ENCODE data around the gene TBL1X. TPM values are rescaled to one million over a fixed set of nuclear protein-coding genes. Genes with fewer than 3 reads are reported as not detected.

The TBL1X gene
- total RNA-seq, 2 experiments from 2014 or later, result 20.0 to 23.0 TPM

DNA sequence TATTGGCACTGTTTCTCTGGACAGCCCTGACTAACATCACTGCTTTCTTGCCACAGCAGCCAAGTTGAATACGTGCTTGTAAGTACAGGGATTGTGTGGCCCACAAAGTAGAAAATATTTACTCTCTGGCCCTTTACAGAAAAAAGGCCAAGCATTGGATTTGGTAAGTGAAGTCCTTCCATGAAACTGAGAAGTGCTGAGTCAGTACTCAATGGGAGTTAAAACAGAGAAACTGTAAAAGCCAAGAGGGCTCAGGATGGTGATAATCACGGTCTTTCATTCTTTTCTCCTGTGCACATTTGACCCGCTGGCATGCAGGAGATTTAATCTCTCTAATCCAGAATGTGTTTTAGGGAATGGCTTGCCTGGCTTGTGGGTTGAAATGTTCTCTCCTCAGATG is 46.1 kb downstream of the TBL1X start:
- H3K27ac Mint-ChIP-seq, result no peak overlapping the region
- H3K36me3 Mint-ChIP-seq (ENCODE audit: low read depth), result peaks cover 40% of the 10 kb centered on the region
- H3K4me1 Mint-ChIP-seq (ENCODE audit: low read depth), result peaks cover 18% of the 10 kb centered on the region
- no peaks in the 10 kb centered on the region for H3K9me3 Mint-ChIP-seq (ENCODE audit: insufficient read depth)
- DNase-seq (no peak), ATAC-seq (no peak)
- ChIA-PET CTCF (no interaction called here), POLR2A (no interaction called here)
- H3K4me3 Mint-ChIP-seq, result no peak overlapping the region
- no peaks in the 10 kb centered on the region for H3K27me3 Mint-ChIP-seq (ENCODE audit: low read depth)

DNA sequence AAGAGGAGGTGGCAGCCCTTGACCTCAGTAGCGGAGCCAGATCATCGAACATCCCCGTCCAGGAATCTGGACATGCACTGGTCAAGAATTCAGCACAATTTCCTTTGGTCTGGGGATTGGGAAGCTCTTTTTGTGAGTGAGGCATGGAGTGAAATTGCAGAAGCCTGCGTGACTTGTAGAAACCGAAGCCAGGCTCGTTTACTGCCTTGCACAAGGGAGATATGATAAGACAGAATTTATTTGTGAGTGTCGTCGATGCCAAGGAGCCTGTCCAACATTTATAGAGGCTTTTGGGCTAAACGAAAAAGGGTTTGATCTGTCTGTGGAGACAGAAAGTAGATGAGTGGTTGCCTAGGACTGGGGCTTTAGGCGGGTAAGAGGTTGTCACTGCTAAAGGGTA is 50.6 kb downstream of the TBL1X start:
- peaks cover 37% of the 10 kb centered on the region for H3K4me1 Mint-ChIP-seq (ENCODE audit: low read depth)
- no peaks in the 10 kb centered on the region for H3K9me3 Mint-ChIP-seq (ENCODE audit: insufficient read depth)
- peak overlapping the region; percentile 25 for H3K4me3 Mint-ChIP-seq
- peaks cover 31% of the 10 kb centered on the region for H3K36me3 Mint-ChIP-seq (ENCODE audit: low read depth)
- H3K27ac Mint-ChIP-seq, result peak overlapping the region; percentile 91
- POLR2A ChIA-PET, result no interaction called here
- H3K27me3 Mint-ChIP-seq (ENCODE audit: low read depth), result no peaks in the 10 kb centered on the region
- CTCF ChIA-PET, result no interaction called here
- DNase-seq, result no peak
- ATAC-seq, result no peak

DNA sequence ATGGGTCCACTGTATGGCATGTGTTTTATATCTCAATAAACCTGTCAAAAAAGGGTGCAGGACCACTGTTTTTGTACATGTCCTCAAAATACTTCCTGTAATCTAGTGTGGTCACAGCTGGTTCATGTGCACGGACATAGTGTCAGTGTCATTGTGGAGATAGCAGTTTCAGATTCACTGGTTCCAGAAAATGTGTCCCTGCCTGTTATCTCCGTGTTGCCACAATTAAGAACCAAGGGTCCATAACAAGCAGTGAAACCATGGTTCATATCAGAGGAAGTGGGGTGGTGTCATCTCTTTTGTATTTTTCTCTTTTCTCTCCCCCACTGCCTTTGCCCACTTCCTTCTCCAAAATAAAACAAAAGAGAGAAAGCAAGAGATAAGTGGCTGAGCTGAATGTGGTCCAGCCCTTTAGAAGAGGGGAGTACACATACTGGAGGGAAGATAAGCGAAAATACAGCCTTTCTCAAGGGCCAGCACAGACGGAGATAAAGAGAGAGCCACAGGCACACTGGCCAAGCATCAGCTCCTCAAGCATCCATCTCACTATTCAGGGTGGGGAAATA is 51.2 kb downstream of the TBL1X start:
- CTCF ChIA-PET, result no interaction called here
- peaks cover 37% of the 10 kb centered on the region for H3K4me1 Mint-ChIP-seq (ENCODE audit: low read depth)

DNA sequence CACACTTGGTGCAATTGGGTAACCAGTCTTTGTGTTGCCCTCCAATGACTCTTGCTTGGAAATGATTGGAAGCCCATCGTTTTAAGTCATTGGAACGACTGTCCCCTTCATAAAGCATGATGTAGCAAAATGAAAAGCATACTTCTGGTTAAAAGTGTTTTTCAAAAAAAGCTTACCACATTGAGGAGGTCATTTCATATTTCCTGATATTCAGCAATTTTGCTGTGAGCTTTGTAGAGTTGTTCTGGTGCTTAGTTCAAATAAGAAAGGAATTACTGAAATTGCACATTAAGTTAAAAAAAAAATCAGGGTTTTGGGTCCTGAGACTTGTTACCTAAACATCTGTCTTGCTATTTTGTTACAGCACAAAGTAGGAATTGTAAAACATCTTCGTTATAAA is 51.8 kb downstream of the TBL1X start:
- no peaks in the 10 kb centered on the region for H3K27me3 Mint-ChIP-seq (ENCODE audit: low read depth)
- ATAC-seq (no peak), DNase-seq (no peak)
- ChIA-PET CTCF (no interaction called here), POLR2A (no interaction called here)
- H3K4me3 Mint-ChIP-seq, result peak overlapping the region; percentile 68
- H3K27ac Mint-ChIP-seq, result no peak overlapping the region
- peaks cover 24% of the 10 kb centered on the region for H3K36me3 Mint-ChIP-seq (ENCODE audit: low read depth)
- H3K9me3 Mint-ChIP-seq (ENCODE audit: insufficient read depth), result no peaks in the 10 kb centered on the region
- H3K4me1 Mint-ChIP-seq (ENCODE audit: low read depth), result peaks cover 37% of the 10 kb centered on the region

More for the DNA sequence above, 51.2 kb downstream of the TBL1X start:
- DNase-seq, result peak; percentile 27
- POLR2A ChIA-PET, result no interaction called here
- peak; percentile 75 for ATAC-seq
- Mint-ChIP-seq H3K4me3 (peak overlapping the region; percentile 68), H3K27me3 (ENCODE audit: low read depth) (no peaks in the 10 kb centered on the region), H3K27ac (peak overlapping the region; percentile 91), H3K36me3 (ENCODE audit: low read depth) (peaks cover 29% of the 10 kb centered on the region), H3K9me3 (ENCODE audit: insufficient read depth) (no peaks in the 10 kb centered on the region)

DNA sequence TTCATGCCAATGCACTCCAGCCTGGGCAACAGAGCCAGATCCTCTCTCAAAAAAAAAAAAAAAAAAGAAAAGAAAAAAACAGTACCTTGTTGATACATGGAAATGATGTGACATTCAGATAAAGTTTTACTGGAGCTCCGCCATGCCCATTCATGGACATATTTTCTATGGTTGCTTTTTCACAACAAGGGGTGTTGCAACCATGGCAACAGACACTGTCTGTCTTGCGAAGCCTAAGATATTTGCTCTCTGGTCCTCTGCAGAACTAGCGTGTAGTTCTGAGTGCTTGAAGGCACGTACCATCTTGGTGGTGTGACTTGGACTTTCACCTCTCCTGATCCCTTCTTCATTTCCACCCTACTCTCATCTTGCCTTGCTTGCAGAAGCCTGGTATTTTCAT is 53.2 kb downstream of the TBL1X start:
- Mint-ChIP-seq H3K4me1 (ENCODE audit: low read depth) (peaks cover 39% of the 10 kb centered on the region), H3K36me3 (ENCODE audit: low read depth) (peaks cover 22% of the 10 kb centered on the region), H3K27ac (no peak overlapping the region), H3K4me3 (no peak overlapping the region), H3K27me3 (ENCODE audit: low read depth) (no peaks in the 10 kb centered on the region), H3K9me3 (ENCODE audit: insufficient read depth) (no peaks in the 10 kb centered on the region)
- no peak for ATAC-seq
- ChIA-PET CTCF (no interaction called here), POLR2A (no interaction called here)
- no peak for DNase-seq

DNA sequence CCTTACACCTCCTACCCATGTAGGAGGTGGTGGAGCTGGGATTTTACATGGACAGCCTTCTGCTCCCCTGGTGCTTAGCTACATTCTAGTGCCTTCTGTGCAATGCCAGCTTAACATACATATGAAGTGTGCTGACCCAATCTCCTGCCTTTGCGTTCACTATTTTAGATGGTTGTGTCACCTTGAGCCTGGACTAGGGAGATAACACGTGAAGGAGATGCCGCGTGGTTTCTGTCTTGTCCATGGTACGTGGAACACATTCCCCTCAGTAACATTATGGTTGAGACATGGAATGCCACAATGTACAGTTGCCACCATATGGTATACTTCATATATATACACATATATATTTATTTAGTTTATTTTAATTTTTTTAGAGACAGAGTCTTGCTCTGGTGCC is 54.0 kb downstream of the TBL1X start:
- H3K27me3 Mint-ChIP-seq (ENCODE audit: low read depth), result no peaks in the 10 kb centered on the region
- ChIA-PET POLR2A (no interaction called here), CTCF (no interaction called here)
- H3K36me3 Mint-ChIP-seq (ENCODE audit: low read depth), result peaks cover 15% of the 10 kb centered on the region
- H3K27ac Mint-ChIP-seq, result no peak overlapping the region
- DNase-seq, result no peak
- ATAC-seq, result no peak
- peaks cover 38% of the 10 kb centered on the region for H3K4me1 Mint-ChIP-seq (ENCODE audit: low read depth)
- H3K4me3 Mint-ChIP-seq, result no peak overlapping the region
- no peaks in the 10 kb centered on the region for H3K9me3 Mint-ChIP-seq (ENCODE audit: insufficient read depth)

DNA sequence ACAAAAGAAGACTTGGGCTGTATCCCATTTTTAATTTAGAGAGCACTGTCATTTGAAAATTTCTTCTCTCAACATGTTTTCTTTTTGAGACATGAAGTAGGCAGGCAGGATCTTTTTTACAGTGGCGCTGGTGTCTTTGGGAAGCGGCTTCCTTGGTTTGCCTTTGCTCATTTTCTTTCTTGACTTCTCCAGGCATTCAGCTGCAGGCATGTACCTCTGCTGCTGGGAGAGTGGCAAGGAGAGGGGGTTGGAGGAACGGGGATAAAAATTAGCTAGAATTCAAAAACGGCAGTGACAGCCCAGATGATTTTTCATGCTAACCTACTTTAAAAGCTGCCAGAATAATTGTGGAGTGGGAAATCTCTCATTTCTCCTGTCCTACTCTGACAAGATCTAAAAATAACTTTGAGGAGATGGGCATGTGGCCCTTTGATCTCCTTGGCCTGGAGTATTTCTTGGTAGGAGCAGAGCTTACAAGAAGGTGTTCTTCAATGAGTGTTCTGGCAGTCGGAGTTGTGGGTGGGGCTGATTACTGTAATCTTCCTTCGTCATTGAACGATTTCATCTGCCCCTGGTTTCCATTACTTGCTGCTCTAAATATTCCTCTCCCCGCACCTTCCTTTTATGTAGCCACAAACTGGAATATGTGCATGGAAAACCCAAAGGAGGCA is 54.8 kb downstream of the TBL1X start:
- Mint-ChIP-seq H3K27me3 (ENCODE audit: low read depth) (no peaks in the 10 kb centered on the region), H3K27ac (no peak overlapping the region), H3K36me3 (ENCODE audit: low read depth) (peaks cover 9% of the 10 kb centered on the region), H3K4me1 (ENCODE audit: low read depth) (peaks cover 38% of the 10 kb centered on the region), H3K9me3 (ENCODE audit: insufficient read depth) (no peaks in the 10 kb centered on the region), H3K4me3 (no peak overlapping the region)
- ChIA-PET CTCF (no interaction called here), POLR2A (no interaction called here)
- no peak for DNase-seq
- ATAC-seq, result no peak

DNA sequence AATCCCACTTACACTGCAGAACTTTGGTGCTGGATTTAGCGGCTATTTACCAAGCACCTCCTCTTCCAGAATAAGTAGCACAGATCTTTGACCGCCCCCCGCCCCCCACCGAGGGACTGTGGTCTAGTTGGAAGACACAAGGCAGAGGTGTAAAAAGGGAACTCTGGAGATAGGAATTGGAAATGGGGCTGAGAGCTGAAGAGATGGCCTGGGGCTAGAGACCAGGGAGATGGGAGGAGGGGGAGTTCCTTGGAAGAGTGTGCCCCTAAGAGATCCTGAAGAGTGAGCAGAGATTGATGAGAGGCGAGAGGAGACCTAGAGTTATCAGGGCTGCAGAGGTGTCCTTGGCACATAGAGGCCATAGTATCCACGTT is 55.3 kb downstream of the TBL1X start:
- POLR2A ChIA-PET, result no interaction called here
- no peak overlapping the region for H3K4me3 Mint-ChIP-seq
- CTCF ChIA-PET, result no interaction called here
- no peaks in the 10 kb centered on the region for H3K27me3 Mint-ChIP-seq (ENCODE audit: low read depth)
- DNase-seq, result no peak
- H3K36me3 Mint-ChIP-seq (ENCODE audit: low read depth), result peaks cover 6% of the 10 kb centered on the region
- H3K27ac Mint-ChIP-seq, result no peak overlapping the region
- no peaks in the 10 kb centered on the region for H3K9me3 Mint-ChIP-seq (ENCODE audit: insufficient read depth)
- H3K4me1 Mint-ChIP-seq (ENCODE audit: low read depth), result peaks cover 35% of the 10 kb centered on the region
- ATAC-seq, result no peak

DNA sequence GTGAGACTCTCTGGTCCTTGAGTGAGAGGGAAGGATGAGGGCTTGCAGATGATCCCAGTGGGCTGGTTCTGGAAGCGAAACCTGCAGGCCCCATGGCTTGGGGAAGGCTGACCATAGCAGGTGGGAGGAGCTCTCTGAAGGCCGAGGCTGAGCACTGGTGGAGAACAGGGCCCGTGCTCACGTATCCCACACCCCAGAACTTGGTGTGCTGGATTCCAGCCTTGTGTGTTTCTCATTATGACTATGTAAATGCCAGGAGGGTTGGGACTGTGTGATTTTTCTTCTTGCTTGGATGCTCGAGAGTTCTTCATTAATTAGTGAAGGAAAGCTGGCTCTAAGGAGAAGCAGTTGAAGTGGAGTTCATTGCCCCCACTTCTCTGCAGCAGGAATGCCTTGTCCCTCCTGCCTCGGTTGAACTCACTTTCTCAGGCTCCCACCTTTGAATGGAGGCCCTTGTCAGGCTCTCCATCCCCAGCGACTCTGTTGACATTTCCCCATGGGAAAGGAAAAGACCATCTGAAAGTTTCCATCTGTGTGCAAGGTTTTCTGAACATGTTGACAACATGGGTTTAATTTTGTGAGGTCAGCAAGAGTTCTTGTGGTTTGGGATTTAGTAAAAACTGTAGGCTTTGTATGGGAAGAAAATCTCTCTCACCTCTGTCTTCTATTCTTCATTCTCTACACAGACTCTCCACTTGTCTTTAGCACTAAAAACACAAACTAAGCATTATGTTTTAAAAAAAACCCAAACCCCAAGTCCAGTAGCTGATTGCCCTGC is 57.7 kb downstream of the TBL1X start:
- no peak overlapping the region for H3K4me3 Mint-ChIP-seq
- ATAC-seq (no peak), DNase-seq (no peak)
- H3K36me3 Mint-ChIP-seq (ENCODE audit: low read depth), result peaks cover 4% of the 10 kb centered on the region
- ChIA-PET POLR2A (no interaction called here), CTCF (no interaction called here)
- H3K27ac Mint-ChIP-seq, result no peak overlapping the region
- peaks cover 21% of the 10 kb centered on the region for H3K4me1 Mint-ChIP-seq (ENCODE audit: low read depth)
- no peaks in the 10 kb centered on the region for H3K27me3 Mint-ChIP-seq (ENCODE audit: low read depth)
- H3K9me3 Mint-ChIP-seq (ENCODE audit: insufficient read depth), result no peaks in the 10 kb centered on the region

DNA sequence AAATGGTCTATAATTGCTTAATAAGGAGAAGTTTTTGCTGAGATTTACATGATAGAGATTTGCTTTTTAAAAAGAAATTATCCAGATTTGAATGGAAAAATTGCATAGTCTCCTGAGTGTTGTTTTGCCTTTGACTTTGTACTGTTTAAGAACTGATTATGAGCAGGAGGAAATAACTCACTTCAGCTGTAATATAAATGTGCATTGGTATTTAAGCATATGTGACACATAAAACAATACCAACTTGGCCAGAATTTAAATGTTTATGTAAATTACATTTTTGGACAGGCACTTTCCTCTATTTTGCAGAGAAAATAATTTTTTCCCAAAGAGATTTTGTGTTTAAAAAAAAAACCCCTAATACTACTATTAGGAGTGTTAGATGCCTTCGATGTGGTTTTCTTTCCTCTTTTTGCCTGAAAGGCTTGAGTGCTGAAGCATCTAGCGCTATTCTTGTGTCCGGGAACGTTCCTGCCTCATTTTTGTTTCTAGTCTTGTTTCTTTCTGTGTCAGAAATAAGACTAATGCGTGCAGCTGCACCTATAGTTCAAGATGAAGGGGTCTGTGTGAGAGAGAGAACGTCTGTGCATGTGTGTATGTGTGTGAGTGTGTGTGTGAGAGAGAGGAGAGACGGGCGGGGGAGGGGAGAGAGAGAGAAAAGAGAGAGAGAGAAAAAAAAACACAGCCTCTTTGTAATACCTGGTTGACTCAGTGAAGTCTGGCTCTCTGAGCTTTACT is 60.8 kb downstream of the TBL1X start:
- ATAC-seq (no peak), DNase-seq (no peak)
- Mint-ChIP-seq H3K9me3 (ENCODE audit: insufficient read depth) (no peaks in the 10 kb centered on the region), H3K4me1 (ENCODE audit: low read depth) (peaks cover 27% of the 10 kb centered on the region), H3K27me3 (ENCODE audit: low read depth) (no peaks in the 10 kb centered on the region), H3K36me3 (ENCODE audit: low read depth) (peaks cover 2% of the 10 kb centered on the region), H3K4me3 (no peak overlapping the region), H3K27ac (no peak overlapping the region)
- ChIA-PET POLR2A (no interaction called here), CTCF (no interaction called here)

DNA sequence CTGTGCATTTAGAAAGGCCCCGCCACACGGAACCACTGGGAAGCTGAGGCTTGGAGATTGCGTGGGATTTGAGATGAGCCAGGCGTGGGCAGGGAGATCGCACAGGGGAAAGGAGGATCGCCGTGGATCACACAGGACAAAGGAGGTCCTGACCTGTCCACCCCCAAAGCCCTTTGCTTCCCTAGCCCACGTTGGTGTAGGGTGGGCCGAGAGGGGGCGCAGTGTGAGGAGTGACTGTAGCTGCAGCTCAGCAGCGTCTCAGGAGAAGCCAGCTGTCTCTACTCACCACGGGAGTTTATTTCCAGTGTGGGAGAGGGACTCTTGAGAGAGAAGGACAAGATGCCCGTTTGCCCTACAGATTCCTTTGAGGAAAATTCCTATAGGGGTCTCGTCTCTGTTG is 62.1 kb downstream of the TBL1X start:
- DNase-seq, result no peak
- Mint-ChIP-seq H3K27ac (no peak overlapping the region), H3K27me3 (ENCODE audit: low read depth) (no peaks in the 10 kb centered on the region), H3K36me3 (ENCODE audit: low read depth) (peaks cover 2% of the 10 kb centered on the region), H3K9me3 (ENCODE audit: insufficient read depth) (no peaks in the 10 kb centered on the region), H3K4me3 (no peak overlapping the region), H3K4me1 (ENCODE audit: low read depth) (peaks cover 32% of the 10 kb centered on the region)
- ATAC-seq, result no peak
- ChIA-PET POLR2A (no interaction called here), CTCF (no interaction called here)

DNA sequence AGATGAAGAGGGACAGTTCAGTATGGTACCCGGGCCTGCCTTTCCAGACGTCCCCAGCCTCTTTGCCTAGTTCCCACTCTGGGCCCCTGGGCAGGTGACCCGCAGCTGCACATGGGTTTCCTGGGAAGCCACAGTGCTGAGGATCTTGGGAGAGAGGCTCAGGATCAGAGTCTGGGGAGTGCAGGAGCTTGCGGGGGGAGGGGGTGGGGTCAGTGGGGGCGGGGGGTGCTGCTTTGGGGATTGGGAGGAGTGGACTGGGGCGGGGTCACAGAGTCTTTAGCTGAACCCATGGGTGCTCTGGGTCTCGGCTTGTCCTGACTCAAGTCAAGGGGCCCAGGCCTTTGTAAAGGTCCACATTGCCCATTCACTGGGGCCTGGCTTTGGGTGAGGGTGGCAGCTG is 63.6 kb downstream of the TBL1X start:
- no peaks in the 10 kb centered on the region for H3K27me3 Mint-ChIP-seq (ENCODE audit: low read depth)
- POLR2A ChIA-PET, result no interaction called here
- peaks cover 2% of the 10 kb centered on the region for H3K36me3 Mint-ChIP-seq (ENCODE audit: low read depth)
- peaks cover 35% of the 10 kb centered on the region for H3K4me1 Mint-ChIP-seq (ENCODE audit: low read depth)
- H3K9me3 Mint-ChIP-seq (ENCODE audit: insufficient read depth), result no peaks in the 10 kb centered on the region
- H3K4me3 Mint-ChIP-seq, result no peak overlapping the region
- DNase-seq (no peak), ATAC-seq (no peak)
- CTCF ChIA-PET, result no interaction called here
- no peak overlapping the region for H3K27ac Mint-ChIP-seq
